Measurements from ENCODE around the gene IL17RC. TPM values are rescaled to one million over a fixed set of nuclear protein-coding genes. Genes with fewer than 3 reads are reported as not detected.

The IL17RC gene
- polyA plus RNA-seq, 3 donors, result 30.9 to 42.3 (median 39.6) TPM

DNA sequence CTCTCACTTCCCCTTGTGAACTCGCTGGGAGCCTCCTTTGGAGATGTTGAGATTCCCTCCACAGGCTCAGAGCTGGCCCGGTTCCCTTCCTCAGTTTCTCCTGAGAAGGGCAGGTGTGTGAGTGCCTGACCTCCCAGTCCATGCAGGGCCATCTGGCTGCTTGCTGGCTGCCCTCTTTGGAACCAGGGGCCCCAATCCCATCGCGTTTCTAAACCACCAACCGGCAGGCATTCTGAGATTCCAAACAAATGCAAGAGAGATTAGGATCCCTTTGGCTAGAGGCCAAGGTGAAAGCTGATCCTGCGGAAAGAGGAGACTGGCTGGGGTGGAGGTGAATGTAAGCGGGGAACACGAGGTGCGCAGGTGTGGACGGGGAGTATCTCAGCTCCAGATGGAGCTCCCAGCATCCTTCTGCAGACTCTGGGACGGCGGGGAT, 38.2 kb downstream of the IL17RC start:
- peak in 7 of 11 donors; percentile 13 to 54 (median 34) for DNase-seq (ENCODE audit: extremely low read depth in 1 of 11, low read depth in 9 of 11, low spot score in 4 of 11)

DNA sequence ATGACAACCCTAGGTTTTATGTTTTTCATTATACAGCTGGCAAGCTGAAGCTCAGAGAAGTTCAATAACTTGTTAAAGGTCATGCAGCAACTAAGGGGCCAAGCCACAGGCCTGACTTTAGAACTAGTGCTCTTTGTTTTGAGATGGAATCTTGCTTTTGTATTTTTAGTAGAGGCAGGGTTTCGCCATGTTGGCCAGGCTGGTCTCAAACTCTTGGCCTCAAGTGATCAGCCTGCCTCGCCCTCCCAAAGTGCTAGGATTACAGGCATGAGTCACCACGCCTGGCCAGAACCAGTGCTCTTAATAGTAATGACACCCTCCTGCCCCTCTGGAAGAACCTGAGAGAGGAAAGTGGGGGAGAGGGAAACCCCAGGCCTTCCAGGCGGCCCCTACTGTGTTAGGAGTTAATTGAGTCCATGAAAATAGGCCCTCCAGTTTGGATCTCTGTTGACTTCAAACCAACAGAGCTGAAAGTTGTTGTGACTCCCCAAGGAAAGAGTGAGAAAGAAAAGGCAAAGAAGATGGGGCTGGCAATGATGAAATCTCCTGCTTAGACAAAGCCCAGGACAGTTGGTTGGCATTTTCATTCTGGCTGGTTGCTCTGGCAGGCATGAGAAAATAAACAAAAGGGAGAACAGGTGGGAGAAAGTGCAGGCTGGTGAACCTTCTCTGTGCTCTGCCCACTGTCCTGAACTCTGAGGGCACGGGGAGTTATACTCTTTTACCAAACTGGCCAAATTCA, 38.9 kb downstream of the IL17RC start:
- DNase-seq (ENCODE audit: extremely low read depth in 1 of 11, low read depth in 9 of 11, low spot score in 4 of 11), result no peak

- no peak for DNase-seq (ENCODE audit: extremely low read depth in 1 of 11, low read depth in 9 of 11, low spot score in 4 of 11)
Observed at GRCh38 chr3:9957214-9957613, 40.3 kb downstream of the IL17RC start.

DNA sequence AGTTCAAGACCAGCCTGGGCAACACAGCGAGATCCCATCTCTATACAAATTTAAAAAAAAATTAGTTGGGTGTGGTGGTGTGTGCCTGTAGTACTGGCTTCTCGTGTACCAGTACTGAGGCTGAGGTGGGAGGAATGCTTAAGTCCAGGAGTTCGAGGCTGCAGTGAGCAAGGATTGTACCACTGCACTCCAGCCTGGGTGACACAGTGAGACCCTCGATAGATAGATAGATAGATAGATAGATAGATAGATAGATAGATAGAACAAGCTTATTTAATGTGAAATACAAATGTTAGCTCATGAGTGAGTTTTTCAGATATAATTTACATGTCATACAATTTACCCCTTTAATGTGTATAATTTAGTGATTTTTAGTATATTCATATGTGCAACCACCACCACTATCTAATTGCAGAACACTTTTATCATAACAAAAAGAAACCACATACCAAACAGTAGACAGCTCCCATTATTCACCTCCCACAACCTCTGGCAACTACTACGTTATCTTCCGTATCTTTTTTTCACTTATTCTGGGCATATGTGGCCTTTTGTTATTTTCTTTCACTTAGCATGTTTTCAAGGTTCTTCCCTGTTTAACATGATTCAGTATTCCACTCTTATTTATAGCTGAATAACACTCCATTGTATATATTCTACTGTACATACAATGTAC, 48.4 kb downstream of the IL17RC start:
- DNase-seq (ENCODE audit: extremely low read depth in 1 of 11, low read depth in 9 of 11, low spot score in 4 of 11), result no peak

- DNase-seq (ENCODE audit: extremely low read depth in 1 of 11, low read depth in 9 of 11, low spot score in 4 of 11), result no peak
Observed at GRCh38 chr3:9966841-9967240, 49.9 kb downstream of the IL17RC start.

- DNase-seq (ENCODE audit: extremely low read depth in 1 of 11, low read depth in 9 of 11, low spot score in 4 of 11), result no peak
Observed at GRCh38 chr3:9969632-9970019, 52.7 kb downstream of the IL17RC start.

- no peak for DNase-seq (ENCODE audit: extremely low read depth in 1 of 11, low read depth in 9 of 11, low spot score in 4 of 11)
Observed at GRCh38 chr3:9970020-9970652, 53.2 kb downstream of the IL17RC start.

DNA sequence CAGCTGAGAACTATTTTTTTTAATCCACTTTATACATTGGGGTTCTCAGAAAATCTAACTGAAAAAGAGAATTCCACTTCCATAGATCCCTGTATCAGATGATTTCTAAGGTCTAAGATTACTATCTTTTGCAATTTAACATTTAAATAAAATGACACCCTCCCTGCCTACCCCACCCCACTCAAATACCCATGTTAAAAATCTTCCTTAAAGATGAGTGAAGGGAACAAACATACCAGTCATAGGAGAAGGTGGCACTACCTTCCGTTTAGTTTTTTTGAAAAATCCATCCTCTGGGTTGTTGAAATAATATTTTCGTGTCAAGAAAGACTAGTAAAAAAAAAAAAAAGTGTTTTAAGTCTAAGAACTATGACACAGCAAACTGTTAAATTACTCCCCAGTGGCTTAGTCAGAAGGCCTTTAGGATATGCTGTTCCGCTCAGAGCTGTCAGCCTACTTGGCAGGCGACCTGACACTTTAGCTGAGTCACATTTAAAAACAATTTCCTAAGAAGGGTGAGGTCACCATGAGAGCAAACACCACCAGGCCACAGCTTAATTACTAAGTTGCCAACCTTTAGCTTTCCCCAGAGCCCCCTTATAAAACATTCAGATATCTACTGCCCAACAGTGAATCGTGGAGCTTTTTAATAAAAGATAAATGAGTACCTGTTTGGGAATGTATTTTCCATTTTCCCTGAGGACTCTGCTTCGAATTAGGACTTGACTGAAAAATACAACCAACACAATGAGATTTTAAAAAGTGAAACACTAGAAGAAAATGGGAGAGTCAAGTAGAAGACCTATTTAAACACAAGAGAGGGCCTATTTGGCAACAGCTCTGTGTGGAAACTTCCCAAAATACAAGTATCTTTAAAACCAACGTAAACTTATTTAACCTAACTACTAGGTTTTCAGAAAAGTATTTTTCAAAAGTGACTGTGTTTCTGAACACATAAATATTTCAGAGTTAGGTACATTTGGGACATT, 60.1 kb downstream of the IL17RC start:
- DNase-seq (ENCODE audit: extremely low read depth in 1 of 11, low read depth in 9 of 11, low spot score in 4 of 11), result no peak

DNA sequence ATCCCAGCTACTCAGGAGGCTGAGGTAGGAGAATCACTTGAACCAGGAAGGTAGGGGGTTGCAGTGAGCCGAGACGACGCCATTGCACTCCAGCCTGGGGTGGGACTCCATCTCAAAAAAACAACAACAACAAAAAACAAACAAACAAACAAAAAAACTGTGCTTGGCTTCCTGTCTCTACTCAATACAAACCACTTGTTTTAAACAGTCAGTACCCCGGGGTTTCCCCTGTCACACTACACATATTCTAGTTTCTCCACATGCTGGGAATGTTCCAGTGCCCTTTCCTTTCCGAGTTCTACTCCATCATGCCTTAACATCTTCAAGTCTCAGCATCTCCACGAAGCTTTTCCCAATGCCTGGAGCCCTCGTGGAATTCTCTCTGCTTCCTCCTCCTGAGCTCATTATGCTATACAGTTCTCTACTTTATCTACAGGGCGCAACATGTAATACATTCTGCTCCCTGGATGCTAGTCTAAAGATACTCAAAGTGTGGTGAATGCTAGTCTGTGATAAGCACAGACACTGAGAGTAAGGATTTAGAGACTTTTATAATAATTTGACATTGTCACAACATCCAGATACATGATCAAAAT, 61.9 kb downstream of the IL17RC start:
- DNase-seq (ENCODE audit: extremely low read depth in 1 of 11, low read depth in 9 of 11, low spot score in 4 of 11), result no peak

GRCh38 chr3:9980251-9980650, 63.4 kb downstream of the IL17RC start:
- DNase-seq (ENCODE audit: extremely low read depth in 1 of 11, low read depth in 9 of 11, low spot score in 4 of 11), result no peak

Other genes with a start within 250 kb of the IL17RC start
- under 1 TPM in 1 of 3 donors, not detected in 2; 0.29 TPM for gene CPNE9, start 213.3 kb upstream of the IL17RC start, polyA plus RNA-seq (ENCODE audit: insufficient read length in 3 of 3)
- 10 to 100 TPM; 17.8 to 21.3 (median 20.0) TPM for gene BRPF1, start 185.4 kb upstream of the IL17RC start, polyA plus RNA-seq (ENCODE audit: insufficient read length in 3 of 3)
- 10 to 100 TPM; 57.5 to 77.5 (median 59.4) TPM for gene OGG1, start 167.1 kb upstream of the IL17RC start, polyA plus RNA-seq (ENCODE audit: insufficient read length in 3 of 3)
- gene CAMK1, start 147.2 kb upstream of the IL17RC start, polyA plus RNA-seq (ENCODE audit: insufficient read length in 3 of 3), result 10 to 100 TPM; 16.0 to 22.6 (median 18.7) TPM
- gene TADA3, start 124.6 kb upstream of the IL17RC start, polyA plus RNA-seq (ENCODE audit: insufficient read length in 3 of 3), result 10 to 100 TPM; 58.2 to 73.4 (median 71.1) TPM
- gene ARPC4, start 124.0 kb upstream of the IL17RC start, polyA plus RNA-seq (ENCODE audit: insufficient read length in 3 of 3), result 100 to 1,000 TPM; 113 to 145 (median 141) TPM
- gene TTLL3, start 106.8 kb upstream of the IL17RC start, polyA plus RNA-seq (ENCODE audit: insufficient read length in 3 of 3), result 10 to 100 TPM; 44.0 to 92.7 (median 47.5) TPM
- gene RPUSD3, start 73.1 kb upstream of the IL17RC start, polyA plus RNA-seq (ENCODE audit: insufficient read length in 3 of 3), result 10 to 100 TPM; 29.9 to 36.6 (median 34.9) TPM
- gene CIDEC, start 36.8 kb upstream of the IL17RC start, polyA plus RNA-seq (ENCODE audit: insufficient read length in 3 of 3), result under 1 TPM; 0.13 to 0.30 (median 0.17) TPM
- 10 to 100 TPM; 40.4 to 47.0 (median 46.5) TPM for gene JAGN1, start 26.5 kb upstream of the IL17RC start, polyA plus RNA-seq (ENCODE audit: insufficient read length in 3 of 3)
- gene IL17RE, start 14.2 kb upstream of the IL17RC start, polyA plus RNA-seq (ENCODE audit: insufficient read length in 3 of 3), result 10 to 100 TPM in 1 of 3 donors, 1 to 10 TPM in 2; 8.9 to 14.5 (median 10.0) TPM
- 10 to 100 TPM; 50.6 to 72.2 (median 54.2) TPM for gene CRELD1, start 16.7 kb downstream of the IL17RC start, polyA plus RNA-seq (ENCODE audit: insufficient read length in 3 of 3)
- 1 to 10 TPM; 3.7 to 4.8 (median 4.2) TPM for gene PRRT3, start 35.3 kb downstream of the IL17RC start, polyA plus RNA-seq (ENCODE audit: insufficient read length in 3 of 3)
- 10 to 100 TPM; 79.3 to 94.2 (median 91.4) TPM for gene EMC3, start 69.7 kb downstream of the IL17RC start, polyA plus RNA-seq (ENCODE audit: insufficient read length in 3 of 3)
- 10 to 100 TPM; 20.7 to 24.8 (median 22.6) TPM for gene FANCD2, start 109.3 kb downstream of the IL17RC start, polyA plus RNA-seq (ENCODE audit: insufficient read length in 3 of 3)
- under 1 TPM in 1 of 3 donors, not detected in 2; 0.47 TPM for gene FANCD2OS, start 191.2 kb downstream of the IL17RC start, polyA plus RNA-seq (ENCODE audit: insufficient read length in 3 of 3)
- 100 to 1,000 TPM; 178 to 213 (median 211) TPM for gene BRK1, start 198.6 kb downstream of the IL17RC start, polyA plus RNA-seq (ENCODE audit: insufficient read length in 3 of 3)
- gene VHL, start 224.7 kb downstream of the IL17RC start, polyA plus RNA-seq (ENCODE audit: insufficient read length in 3 of 3), result 10 to 100 TPM; 80.2 to 86.3 (median 85.1) TPM
- gene IRAK2, start 247.8 kb downstream of the IL17RC start, polyA plus RNA-seq (ENCODE audit: insufficient read length in 3 of 3), result under 1 TPM; 0.61 to 0.76 (median 0.70) TPM